GM19467 (cell line): Measurements from ENCODE around the gene C13orf42.

ENCODE experiments used
- ATAC-seq: cut with Tn5 transposase; IDR thresholded peaks from one replicate; pipeline ENCODE4 v1.9.1; 2021; ENCODE audit warnings: mild to moderate bottlenecking, moderate library complexity; ENCODE audit not compliant: unreplicated experiment

The C13orf42 gene

DNA sequence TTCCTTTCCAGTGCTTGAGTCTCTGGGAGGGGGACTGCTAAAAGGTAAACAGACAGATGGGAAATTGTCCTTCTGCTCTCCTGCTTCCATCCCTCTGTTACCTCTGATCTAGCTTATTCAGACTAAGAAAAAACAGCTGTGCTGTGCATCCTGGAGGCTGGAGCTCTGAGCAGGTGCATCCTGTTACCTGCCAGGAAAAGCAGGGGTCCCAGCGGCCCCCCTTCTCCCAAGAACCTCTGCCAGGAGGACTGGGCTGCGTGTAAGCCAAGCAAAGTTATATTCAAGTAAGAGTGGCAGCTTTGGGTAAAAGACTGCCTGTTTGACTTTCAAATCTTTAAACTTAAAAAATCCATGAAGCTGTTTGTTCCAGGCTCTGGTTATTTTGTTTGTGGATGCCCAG lies 75.1 kb downstream of the C13orf42 start:
- no peak for ATAC-seq

GRCh38 chr13:51035469-51035868 lies 75.6 kb downstream of the C13orf42 start:
- ATAC-seq, result no peak

GRCh38 chr13:51034906-51035305 lies 76.2 kb downstream of the C13orf42 start:
- no peak for ATAC-seq

DNA sequence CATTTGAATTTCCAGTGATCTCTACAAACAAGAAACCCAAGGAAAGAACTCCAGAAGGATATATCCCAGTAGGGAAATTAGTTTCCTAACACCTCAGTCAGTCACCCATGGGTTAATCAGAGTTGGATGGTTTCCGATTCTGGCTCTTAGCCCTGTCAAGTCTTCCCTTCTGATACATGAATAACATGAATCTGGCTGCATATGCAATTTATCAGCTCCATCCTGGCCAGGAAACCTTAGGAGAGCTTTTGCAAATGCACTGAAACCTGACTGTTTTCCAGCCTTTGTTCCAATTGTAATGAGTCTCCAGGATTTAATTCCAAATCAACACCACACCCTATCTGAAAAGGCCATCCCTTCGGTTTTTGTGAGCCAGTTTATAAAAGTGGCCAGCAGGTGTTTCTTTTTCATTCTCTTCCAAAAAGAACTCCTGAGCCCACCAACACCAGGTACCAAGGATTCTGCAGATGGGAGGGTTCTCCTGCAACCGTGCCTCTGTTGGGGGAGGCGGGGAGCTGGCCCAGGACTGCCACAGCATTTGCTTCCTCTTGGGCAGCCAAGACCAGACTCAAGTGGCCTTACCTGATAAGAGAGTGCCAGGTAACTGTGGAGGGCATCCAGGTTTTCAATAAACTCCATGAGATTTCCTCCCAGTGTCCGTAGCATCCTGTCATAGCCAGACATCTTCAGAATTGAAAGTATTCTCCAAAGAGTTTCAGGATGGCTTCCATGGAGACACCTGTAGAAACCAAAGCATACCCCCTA lies 77.5 kb downstream of the C13orf42 start:
- no peak for ATAC-seq

DNA sequence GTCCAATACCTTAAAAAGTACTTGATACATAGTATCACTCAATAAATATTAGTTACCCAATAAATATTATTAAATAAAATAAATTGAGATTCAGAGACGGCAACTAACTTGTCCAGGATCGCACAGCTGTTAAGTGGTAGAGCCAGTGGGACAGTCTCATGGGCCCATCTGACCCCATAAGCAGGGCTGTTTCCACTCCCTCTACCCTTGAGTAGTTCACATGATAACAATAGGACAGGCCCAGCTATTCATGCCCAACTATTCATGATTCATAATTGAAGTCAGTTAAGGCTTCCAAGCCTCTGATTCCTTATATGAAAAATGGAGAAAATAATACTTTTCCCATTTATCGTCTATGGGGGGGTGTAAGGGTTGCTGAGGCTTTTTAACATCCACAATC lies 78.2 kb downstream of the C13orf42 start:
- no peak for ATAC-seq
